Gastroesophageal sphincter (tissue), 3 donors: ENCODE results near the gene PCED1B.

ENCODE experiments used
- CTCF ChIP-seq, 4 experiments: fragments of 200-600 bp in 2 of 4; fragments of 450-650 bp in 2 of 4; sonication (generic) in 1 of 4; IDR thresholded peaks; one replicate each; pipeline ENCODE4 v1.5.1; 2017 to 2019; ENCODE audit warnings: antibody characterized with exemption in 4 of 4, mild to moderate bottlenecking in 2 of 4, moderate library complexity in 2 of 4
- EP300 ChIP-seq: sonication (generic); formaldehyde crosslinking; IDR thresholded peaks from one replicate; pipeline ENCODE4 v1.6.1; 2017; ENCODE audit warnings: antibody characterized with exemption, mild to moderate bottlenecking
- POLR2A ChIP-seq, 2 donors: fragments of 450-650 bp; IDR thresholded peaks; one replicate each; pipeline ENCODE4 v1.6.1; 2017; ENCODE audit warnings: antibody characterized with exemption in 2 of 2, mild to moderate bottlenecking in 2 of 2, moderate library complexity in 1 of 2
- POLR2AphosphoS5 ChIP-seq: sonication (generic); formaldehyde crosslinking; IDR thresholded peaks from one replicate; pipeline ENCODE4 v1.6.1; 2017; ENCODE audit warnings: antibody characterized with exemption

- no peak for TF ChIP-seq POLR2A (IDR thresholded peaks at IDR 0.05)
- TF ChIP-seq CTCF (IDR thresholded peaks at IDR 0.05) = no peak
- TF ChIP-seq POLR2AphosphoS5 = no peak
- TF ChIP-seq EP300 = no peak
Measured at GRCh38 chr12:47038270-47038748, 41.1 kb upstream of the PCED1B start.
